WI38 (cell line): ENCODE results near the gene KRTAP5-4.
"Not testable (repeated sequence)": the region's sequence is repeated elsewhere in the genome, so short reads cannot be mapped to it uniquely, and the experiment has no call there.

ENCODE experiments used
- H3K4me3 ChIP-seq: 2 replicates; pipeline ENCODE4 v1.5.1; 2011; ENCODE audit warnings: low read depth, mild to moderate bottlenecking, control low read depth, low read length
- TF ChIP-seq, protein P1 (sequence below): IDR thresholded peaks from 2 replicates; pipeline ENCODE4 v1.5.1; 2012; ENCODE audit warnings: low read depth, mild to moderate bottlenecking, control low read depth, low read length

The KRTAP5-4 gene

DNA sequence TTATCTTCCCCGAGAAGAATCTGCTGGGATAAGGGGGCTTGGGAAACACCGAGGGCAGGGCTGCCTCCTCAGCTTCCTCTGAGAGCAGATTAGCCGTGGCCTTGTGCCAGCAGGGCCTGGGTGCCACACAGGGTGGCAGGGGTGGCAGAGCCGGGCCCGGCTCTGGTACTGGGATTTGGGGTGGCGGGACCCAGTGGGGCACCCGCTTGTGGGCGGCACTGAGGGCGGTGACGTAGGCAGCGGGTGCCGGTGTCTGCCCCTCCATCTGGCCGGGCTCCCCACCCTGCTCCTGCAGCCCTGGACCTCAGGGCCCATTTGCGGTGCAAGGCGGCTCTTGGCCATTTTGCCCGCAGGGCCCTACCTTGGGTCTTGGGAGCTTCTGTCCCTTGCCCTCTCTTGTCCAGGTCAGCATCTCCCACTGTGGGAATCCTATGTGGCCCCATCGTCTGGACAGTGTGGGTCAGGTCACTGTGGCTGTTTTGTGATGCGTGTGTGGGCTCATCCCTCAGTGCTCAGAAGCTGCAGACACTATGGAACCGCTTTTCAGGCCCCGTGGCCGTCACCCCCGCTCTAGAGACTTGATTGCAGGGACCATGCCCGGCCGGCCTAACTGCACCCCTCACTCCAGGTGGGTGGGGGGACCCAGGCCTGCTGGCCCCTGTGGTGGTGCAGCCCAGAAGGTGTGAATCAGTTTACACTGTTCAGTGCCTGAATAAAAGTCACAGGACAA, 45.3 kb upstream of the KRTAP5-4 start:
- TF ChIP-seq, protein P1, sequence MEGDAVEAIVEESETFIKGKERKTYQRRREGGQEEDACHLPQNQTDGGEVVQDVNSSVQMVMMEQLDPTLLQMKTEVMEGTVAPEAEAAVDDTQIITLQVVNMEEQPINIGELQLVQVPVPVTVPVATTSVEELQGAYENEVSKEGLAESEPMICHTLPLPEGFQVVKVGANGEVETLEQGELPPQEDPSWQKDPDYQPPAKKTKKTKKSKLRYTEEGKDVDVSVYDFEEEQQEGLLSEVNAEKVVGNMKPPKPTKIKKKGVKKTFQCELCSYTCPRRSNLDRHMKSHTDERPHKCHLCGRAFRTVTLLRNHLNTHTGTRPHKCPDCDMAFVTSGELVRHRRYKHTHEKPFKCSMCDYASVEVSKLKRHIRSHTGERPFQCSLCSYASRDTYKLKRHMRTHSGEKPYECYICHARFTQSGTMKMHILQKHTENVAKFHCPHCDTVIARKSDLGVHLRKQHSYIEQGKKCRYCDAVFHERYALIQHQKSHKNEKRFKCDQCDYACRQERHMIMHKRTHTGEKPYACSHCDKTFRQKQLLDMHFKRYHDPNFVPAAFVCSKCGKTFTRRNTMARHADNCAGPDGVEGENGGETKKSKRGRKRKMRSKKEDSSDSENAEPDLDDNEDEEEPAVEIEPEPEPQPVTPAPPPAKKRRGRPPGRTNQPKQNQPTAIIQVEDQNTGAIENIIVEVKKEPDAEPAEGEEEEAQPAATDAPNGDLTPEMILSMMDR: no peak
- H3K4me3 ChIP-seq: no peak overlapping the region

DNA sequence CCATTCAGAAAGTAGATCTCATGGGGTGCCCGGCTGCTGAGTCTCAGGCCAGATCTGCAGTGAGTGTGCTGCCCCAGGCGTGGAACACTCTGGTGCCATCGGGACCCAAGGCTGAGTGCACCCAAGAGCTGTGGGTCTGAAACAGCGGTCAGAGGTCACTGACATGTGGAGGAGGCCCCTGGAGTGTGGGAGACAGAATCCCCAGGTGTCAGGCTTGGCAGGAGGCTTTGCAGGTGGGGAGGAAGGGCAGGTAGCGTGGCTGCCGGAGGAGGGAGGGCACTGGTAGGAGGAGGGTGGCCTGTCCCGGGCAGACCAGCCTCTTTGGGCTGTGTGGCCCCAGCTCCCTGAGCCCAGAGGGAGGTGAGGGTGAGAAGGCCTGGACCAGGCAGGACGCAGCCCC, 43.4 kb upstream of the KRTAP5-4 start:
- TF ChIP-seq, protein P1: no peak
- H3K4me3 ChIP-seq: no peak overlapping the region

DNA sequence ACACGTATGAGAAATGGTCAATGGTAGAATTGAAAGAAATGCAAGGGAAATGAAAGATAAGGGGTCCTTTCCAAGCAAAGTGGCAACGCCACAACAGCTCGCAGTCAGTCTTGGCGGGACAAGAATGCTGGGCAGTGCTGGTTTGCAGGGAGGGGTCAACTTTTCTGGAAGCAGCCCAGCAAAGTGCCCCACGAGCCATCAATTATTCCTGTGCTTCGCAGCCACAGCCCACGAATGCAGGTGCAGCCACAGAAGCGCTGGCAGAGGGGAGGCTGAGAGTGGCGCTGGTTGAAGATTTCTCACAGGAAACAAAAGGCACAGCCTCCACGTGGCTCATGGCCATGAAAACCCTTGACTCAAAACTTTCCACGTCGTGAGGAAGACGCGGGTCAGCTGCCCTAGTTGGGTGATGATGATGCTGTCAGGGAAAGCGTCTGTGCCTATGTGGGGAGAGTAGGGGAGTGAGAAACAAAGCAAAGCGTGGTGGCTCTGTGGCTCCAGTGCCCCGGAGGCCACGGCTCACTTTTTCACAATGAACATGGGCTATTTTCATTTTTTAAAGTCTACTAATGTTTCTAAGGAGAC, 40.9 kb upstream of the KRTAP5-4 start:
- H3K4me3 ChIP-seq: not testable (repeated sequence)

DNA sequence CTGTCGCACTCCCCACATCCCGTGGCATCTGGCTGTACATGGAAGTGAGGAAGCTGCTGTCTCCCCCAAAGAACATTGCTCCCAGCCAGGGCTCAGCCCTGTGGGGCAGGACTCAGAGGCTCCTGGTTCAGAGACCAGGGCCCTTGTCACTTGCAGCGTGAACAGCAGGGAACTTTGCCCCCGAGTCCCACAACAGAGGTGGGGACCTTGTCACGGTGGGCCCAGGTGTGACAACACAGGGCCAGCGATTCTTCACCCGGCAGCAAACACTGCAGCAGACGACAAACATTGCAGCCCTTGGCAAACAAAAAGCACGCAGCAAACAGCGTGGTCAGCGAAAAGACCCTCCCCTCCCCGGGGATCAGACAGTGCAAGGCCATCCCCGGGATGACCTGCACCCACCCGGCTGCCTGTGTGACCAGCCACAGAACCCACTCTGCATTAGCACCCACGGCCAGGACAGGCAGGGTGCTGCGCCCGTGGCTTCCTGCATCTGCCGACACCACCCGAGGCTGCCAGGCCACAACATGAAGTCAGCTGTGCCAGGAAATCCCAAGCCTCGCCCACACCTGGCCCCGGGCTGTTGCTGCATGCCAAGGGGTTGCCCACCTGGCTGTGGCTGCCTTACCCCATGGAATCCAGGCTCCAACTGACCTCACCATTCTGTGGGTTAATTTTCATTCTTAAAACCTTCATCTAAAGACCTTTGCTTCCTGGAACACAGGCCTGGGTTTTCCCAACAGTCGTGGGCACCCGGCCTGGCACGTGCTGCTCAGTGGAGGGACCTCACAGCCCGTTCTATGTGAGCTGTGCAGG, 39.7 kb upstream of the KRTAP5-4 start:
- H3K4me3 ChIP-seq: not testable (repeated sequence)

DNA sequence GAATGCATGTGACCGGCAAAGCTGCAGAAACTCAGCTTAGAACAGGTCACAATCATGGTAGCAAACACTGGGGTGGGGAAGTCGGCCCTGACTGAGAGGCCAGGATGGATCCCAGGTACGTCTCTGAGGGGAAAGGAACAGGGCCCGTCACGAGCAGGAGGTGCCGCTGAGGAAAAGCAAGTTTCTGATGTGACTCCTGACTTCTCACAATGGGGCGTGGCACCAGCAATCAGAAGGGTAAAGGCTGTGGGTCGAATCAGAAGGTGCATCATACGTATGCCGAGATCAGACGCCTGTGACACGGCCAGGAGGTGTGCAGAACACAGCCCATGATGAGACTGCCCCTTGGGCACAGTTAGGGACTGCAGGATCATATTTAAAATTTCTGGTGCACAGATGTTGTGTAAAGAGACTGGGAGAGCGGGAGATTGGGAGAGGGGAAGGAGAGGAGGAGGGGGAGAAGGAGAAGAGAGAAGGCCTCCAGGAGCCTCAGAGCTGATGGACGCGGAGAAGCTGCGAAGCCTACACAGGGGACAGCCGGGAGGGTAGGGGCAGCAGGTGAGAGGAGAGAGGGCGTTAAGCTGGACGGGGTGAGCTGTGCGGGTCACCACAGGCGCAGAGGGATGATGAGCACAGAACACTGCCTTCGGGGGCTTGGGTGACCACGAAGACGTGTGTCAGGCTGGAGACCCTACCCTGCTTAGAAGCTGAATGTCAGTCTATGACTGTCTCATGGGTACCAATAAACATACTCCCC, 38.4 kb upstream of the KRTAP5-4 start:
- TF ChIP-seq, protein P1: no peak
- no peak overlapping the region for H3K4me3 ChIP-seq

DNA sequence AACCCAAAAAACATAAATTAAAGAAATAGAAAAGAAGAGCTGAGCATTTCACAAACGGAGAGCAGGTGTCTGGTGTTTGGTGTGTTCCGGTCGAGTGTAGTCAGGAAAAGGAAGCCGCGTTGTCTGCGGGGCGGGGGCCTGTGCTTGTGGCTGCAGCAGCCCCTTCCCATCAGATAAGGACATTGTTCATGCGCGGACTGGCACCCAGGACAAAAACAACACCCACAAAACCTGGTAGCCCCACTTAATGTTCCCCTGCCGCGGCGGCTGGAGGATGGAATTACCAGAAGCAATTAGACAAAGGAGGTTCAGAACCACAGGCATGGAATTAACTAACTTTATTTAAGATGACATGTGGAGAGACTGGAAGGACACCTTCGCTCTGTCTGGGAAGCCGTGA, 37.6 kb upstream of the KRTAP5-4 start:
- TF ChIP-seq, protein P1: no peak
- H3K4me3 ChIP-seq: no peak overlapping the region

DNA sequence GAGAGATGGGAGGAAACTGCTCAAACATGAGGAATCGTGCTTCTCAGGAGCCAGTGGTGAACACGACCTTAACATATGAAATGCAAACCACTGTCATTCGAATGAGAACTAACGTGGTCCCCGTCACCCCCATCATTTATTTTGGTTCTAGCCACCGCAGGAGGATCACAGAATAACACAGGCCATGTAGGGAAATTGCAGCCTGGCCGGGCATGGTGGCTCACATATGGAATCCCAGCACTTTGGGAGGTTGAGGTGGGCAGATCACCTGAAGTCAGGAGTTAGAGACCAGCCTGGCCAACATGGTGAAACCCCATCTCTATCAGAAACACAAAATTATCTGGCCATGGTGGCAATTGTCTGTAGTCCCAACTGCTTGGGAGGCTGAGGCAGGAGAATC, 34.7 kb upstream of the KRTAP5-4 start:
- no peak overlapping the region for H3K4me3 ChIP-seq
- TF ChIP-seq, protein P1: no peak

DNA sequence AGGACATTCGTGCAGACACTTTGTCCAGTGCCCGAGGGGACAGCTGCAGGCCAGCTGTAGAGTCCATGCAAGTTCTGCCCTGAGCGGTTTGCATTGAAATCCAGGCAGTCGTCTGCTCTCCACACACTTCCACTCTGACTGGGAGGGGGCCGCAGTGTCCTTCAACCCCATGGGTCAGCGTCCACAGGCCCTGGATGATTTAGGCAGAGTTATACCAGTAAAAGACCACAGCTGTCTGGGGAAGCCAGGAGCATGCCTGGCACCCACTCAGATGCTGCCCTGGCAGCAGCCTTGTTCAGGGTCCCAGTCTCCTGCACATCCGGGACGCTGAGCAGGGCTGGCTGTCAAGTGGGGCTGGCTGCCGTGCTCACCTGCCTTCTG, 34.1 kb upstream of the KRTAP5-4 start:
- TF ChIP-seq, protein P1: no peak
- H3K4me3 ChIP-seq: no peak overlapping the region
